NT2/D1 (cell line): ENCODE measurements around the gene SPEM1.

Experiments used
- YY1 ChIP-seq: IDR thresholded peaks from 2 replicates; pipeline ENCODE4 v1.6.1; 2011; ENCODE audit not compliant: insufficient read length, insufficient read depth
- ZNF274 ChIP-seq: IDR thresholded peaks from 2 replicates; pipeline ENCODE4 v1.6.1; 2011; ENCODE audit warnings: mild to moderate bottlenecking, low read depth, low read length

GRCh38 chr17:7463372-7463846, 43.3 kb downstream of the SPEM1 start:
- TF ChIP-seq YY1 = no peak
- no peak for TF ChIP-seq ZNF274
